BJ (cell line): ENCODE results near the gene FAU. TPM values are rescaled to one million over a fixed set of nuclear protein-coding genes. Genes with fewer than 3 reads are reported as not detected.

Source experiments
- CTCF ChIA-PET: fragments of 350-600 bp; formaldehyde crosslinking; extraction: SDS; loops from one replicate; lab custom pipeline; 2021; ENCODE audit warnings: antibody characterized with exemption, inconsistent platforms; lab: Yijun Ruan, JAX
- POLR2A ChIA-PET: fragments of 300-600 bp; sonication (Branson Sonifier 250); formaldehyde crosslinking; extraction: SDS; loops from one replicate; lab custom pipeline; 2021; ENCODE audit warnings: antibody characterized with exemption; lab: Charles Lee
- DNase-seq: peaks from one replicate; pipeline ENCODE4 v3.0.0-alpha.2; 2011; ENCODE audit warnings: low read depth
- H3K27me3 ChIP-seq: 2 replicates; pipeline ENCODE4 v1.6.0; 2011; ENCODE audit warnings: low read length; ENCODE audit not compliant: control insufficient read depth, insufficient read depth
- H3K36me3 ChIP-seq: 2 replicates; pipeline ENCODE4 v1.5.1; 2011; ENCODE audit warnings: low read length; ENCODE audit not compliant: control insufficient read depth, insufficient read depth
- H3K4me3 ChIP-seq: 2 replicates; pipeline ENCODE4 v1.5.1; 2011; ENCODE audit warnings: low read depth, mild to moderate bottlenecking, control low read depth, low read length
- CTCF ChIP-seq: IDR thresholded peaks from 2 replicates; pipeline ENCODE4 v1.5.1; 2011; ENCODE audit warnings: low read depth, mild to moderate bottlenecking, control low read depth, inconsistent platforms, low read length, moderate library complexity; ENCODE audit not compliant: insufficient read depth
- polyA plus RNA-seq: library from polyadenylated mRNA; depleted of rRNA; stranded (reverse); fragments of >200 nt; gene quantifications from 2 replicates; pipeline ENCODE4 v1.2.3, GENCODE V29; 2011

Gene FAU
- polyA plus RNA-seq, 1 experiment, result 474 TPM

DNA sequence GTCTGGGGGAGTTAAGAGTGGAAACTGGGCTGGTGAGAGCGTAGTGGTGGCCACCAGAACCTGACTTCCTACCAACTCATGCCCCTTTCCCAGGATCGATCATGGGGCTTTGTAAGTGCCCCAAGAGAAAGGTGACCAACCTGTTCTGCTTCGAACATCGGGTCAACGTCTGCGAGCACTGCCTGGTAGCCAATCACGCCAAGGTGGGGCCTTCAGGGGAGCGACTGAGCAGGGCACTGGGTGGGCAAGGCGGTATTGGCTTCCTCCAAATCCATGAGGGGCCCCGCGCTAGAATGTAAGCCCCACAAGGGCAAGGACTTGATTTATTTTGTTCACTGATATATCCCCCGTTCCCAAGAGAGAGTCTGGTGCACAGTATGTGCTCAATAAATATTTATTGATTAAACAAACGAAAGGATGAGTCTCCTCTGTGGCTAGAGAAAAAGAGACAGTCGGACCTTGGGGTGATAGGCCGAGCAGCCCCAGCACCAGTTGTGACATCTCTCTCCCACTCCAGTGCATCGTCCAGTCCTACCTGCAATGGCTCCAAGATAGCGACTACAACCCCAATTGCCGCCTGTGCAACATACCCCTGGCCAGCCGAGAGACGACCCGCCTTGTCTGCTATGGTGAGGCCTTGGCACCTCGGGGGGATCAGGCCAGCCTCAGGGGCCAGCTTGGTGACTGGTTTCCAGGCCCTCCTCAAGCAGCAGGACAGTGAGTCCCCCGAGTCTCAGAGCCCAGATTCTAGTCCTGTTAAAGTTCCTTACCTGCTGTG is 37.1 kb downstream of the FAU start:
- ChIA-PET POLR2A (interaction anchor here (0.5 kb wide), 1 partner anchor 71 kb away, joined by 3 read pairs; the partner anchor contains the start of gene ARL2), CTCF (interaction anchor here (0.9 to 1.8 kb wide), 4 partner anchors 10 to 72 kb away, joined by 3 read pairs; partner anchors contain the start of genes TM7SF2 and ZNHIT2)
- Histone ChIP-seq H3K4me3 (peak overlapping the region; percentile 50), H3K27me3 (no peaks in the 10 kb centered on the region), H3K36me3 (peaks cover 31% of the 10 kb centered on the region)
- DNase-seq, result no peak
- no peak for TF ChIP-seq CTCF

GRCh38 chr11:65083834-65084597 is 37.9 kb downstream of the FAU start, which contains the start of the genes CDCA5 and ZFPL1:
TSS of gene CDCA5 (minus strand) at chr11:65084040. CDS start at chr11:65083978, 62 bp downstream.
TSS of gene ZFPL1 (plus strand) at chr11:65084222. CDS start at chr11:65084699, 477 bp downstream.
- ChIA-PET POLR2A (no interaction called here), CTCF (interaction anchor here (1.1 to 1.8 kb wide), 2 partner anchors 26 to 29 kb away, joined by 3 to 5 read pairs; no protein-coding TSS in a partner anchor)
- peak; percentile 52 for DNase-seq
- Histone ChIP-seq H3K36me3 (peaks cover 29% of the 10 kb centered on the region), H3K4me3 (peak within 1 kb of the TSS; percentile 50), H3K27me3 (no peaks in the 10 kb centered on the region)
- no peak for TF ChIP-seq CTCF

- POLR2A ChIA-PET, result no interaction called here
- H3K4me3 ChIP-seq, result peak overlapping the region; percentile 50
- CTCF ChIA-PET, result interaction anchor here (1.1 to 1.8 kb wide), 3 partner anchors 27 to 69 kb away, joined by 3 to 5 read pairs (median 4); partner anchors contain the start of gene ARL2
- no peak for DNase-seq
- H3K36me3 ChIP-seq, result peaks cover 21% of the 10 kb centered on the region
- TF ChIP-seq CTCF, result no peak
- H3K27me3 ChIP-seq, result no peaks in the 10 kb centered on the region
Observed at GRCh38 chr11:65083134-65083833, 38.6 kb downstream of the FAU start.

DNA sequence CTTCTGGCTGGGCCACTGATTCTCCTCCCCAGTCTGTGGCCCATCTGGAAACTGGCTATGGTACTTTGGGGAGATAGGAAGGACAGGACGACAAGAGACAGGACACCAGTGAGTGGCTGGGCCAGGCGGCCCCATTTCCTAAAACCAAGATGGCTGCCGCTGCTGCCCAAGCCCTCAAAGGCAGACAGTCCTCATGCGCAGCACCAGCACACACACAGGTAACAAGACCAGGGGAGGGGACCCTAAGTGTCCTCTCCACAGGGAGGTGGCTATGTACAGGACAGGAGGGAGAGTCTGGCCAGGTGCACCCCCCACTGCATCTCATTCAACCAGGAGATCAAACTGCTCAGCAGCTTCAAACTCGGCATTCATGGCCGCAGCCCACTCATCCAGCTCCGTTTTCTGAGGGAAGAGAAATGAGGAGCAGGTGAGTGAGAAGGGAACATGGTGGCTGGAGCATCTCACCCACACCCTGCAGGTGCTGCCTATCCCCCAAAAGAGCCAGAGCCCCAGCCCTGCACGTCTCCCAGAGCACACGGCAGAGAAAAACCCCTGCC is 43.1 kb downstream of the FAU start:
- CTCF ChIA-PET, result interaction anchor here (0.6 kb wide), 1 partner anchor 27 kb away, joined by 4 read pairs; no protein-coding TSS in a partner anchor
- no peaks in the 10 kb centered on the region for H3K36me3 ChIP-seq
- no peaks in the 10 kb centered on the region for H3K27me3 ChIP-seq
- POLR2A ChIA-PET, result no interaction called here
- no peak for TF ChIP-seq CTCF
- no peak overlapping the region for H3K4me3 ChIP-seq
- DNase-seq, result no peak
